ENCODE measurements around the gene BRME1.

Gene BRME1

GRCh38 chr19:13840305-13841085, 65.4 kb downstream of the BRME1 start:
- Histone ChIP-seq H3K4me1 (ENCODE audit: control insufficient read depth in 1 of 2, insufficient read depth in 1 of 2, low read depth in 1 of 2, low read length in 1 of 2) (peaks cover 81 to 82% of the 10 kb centered on the region in 2 experiments), H3K36me3 (peaks cover 11% of the 10 kb centered on the region), H3K27ac (peak overlapping the region; percentile 99), H3K4me3 (ENCODE audit: low read depth in 1 of 2, low read length in 1 of 2) (peak overlapping the region; percentile 82 to 84), H3K27me3 (no peaks in the 10 kb centered on the region), H3K9me3 (no peaks in the 10 kb centered on the region)
- TF ChIP-seq, protein P1, sequence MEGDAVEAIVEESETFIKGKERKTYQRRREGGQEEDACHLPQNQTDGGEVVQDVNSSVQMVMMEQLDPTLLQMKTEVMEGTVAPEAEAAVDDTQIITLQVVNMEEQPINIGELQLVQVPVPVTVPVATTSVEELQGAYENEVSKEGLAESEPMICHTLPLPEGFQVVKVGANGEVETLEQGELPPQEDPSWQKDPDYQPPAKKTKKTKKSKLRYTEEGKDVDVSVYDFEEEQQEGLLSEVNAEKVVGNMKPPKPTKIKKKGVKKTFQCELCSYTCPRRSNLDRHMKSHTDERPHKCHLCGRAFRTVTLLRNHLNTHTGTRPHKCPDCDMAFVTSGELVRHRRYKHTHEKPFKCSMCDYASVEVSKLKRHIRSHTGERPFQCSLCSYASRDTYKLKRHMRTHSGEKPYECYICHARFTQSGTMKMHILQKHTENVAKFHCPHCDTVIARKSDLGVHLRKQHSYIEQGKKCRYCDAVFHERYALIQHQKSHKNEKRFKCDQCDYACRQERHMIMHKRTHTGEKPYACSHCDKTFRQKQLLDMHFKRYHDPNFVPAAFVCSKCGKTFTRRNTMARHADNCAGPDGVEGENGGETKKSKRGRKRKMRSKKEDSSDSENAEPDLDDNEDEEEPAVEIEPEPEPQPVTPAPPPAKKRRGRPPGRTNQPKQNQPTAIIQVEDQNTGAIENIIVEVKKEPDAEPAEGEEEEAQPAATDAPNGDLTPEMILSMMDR (IDR thresholded peaks at IDR 0.05) = no peak

DNA sequence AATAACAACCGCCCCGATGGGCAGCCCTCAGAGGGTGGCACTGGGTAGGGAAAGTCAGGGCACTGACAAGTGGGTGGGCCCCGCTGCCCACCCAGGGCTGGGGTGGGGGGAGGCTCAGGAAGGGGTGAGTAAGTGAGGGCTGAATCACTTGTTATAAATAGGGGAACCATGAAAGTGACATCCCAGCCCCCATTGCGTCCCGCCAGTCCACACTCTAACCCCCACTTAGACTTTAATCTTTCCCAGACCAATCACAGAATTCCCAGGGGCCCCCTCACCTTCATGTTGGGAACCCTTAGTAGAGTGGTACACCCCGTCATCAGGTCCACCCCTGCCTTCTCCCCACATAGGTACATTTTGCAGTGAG, 66.0 kb downstream of the BRME1 start:
- Histone ChIP-seq H3K9me3 (no peaks in the 10 kb centered on the region), H3K27me3 (no peaks in the 10 kb centered on the region), H3K4me3 (ENCODE audit: low read depth in 1 of 2, low read length in 1 of 2) (peak overlapping the region; percentile 82 to 84), H3K27ac (peak overlapping the region; percentile 99), H3K4me1 (ENCODE audit: control insufficient read depth in 1 of 2, insufficient read depth in 1 of 2, low read depth in 1 of 2, low read length in 1 of 2) (peaks cover 83 to 84% of the 10 kb centered on the region in 2 experiments), H3K36me3 (peaks cover 15% of the 10 kb centered on the region)
- TF ChIP-seq, protein P1 (IDR thresholded peaks at IDR 0.05) = no peak

- no peaks in the 10 kb centered on the region for H3K9me3 ChIP-seq
- H3K4me1 ChIP-seq (ENCODE audit: control insufficient read depth in 1 of 2, insufficient read depth in 1 of 2, low read depth in 1 of 2, low read length in 1 of 2) = peaks cover 83 to 84% of the 10 kb centered on the region in 2 experiments
- TF ChIP-seq, protein P1 (IDR thresholded peaks at IDR 0.05) = no peak
- peak overlapping the region; percentile 99 for H3K27ac ChIP-seq
- H3K4me3 ChIP-seq (ENCODE audit: low read depth in 1 of 2, low read length in 1 of 2) = peak overlapping the region; percentile 82 to 84
- no peaks in the 10 kb centered on the region for H3K27me3 ChIP-seq
- H3K36me3 ChIP-seq = peaks cover 21% of the 10 kb centered on the region
Observed at GRCh38 chr19:13839130-13839937, 66.6 kb downstream of the BRME1 start.

GRCh38 chr19:13838435-13839129, 67.3 kb downstream of the BRME1 start:
- TF ChIP-seq, protein P1 (IDR thresholded peaks at IDR 0.05) = peak; percentile 41
- peaks cover 83 to 84% of the 10 kb centered on the region in 2 experiments for H3K4me1 ChIP-seq (ENCODE audit: control insufficient read depth in 1 of 2, insufficient read depth in 1 of 2, low read depth in 1 of 2, low read length in 1 of 2)

More at GRCh38 chr19:13838435-13839129, 67.3 kb downstream of the BRME1 start:
- peak overlapping the region; percentile 99 for H3K27ac ChIP-seq
- H3K4me3 ChIP-seq (ENCODE audit: low read depth in 1 of 2, low read length in 1 of 2) = peak overlapping the region; percentile 82 to 84
- H3K36me3 ChIP-seq = peaks cover 28% of the 10 kb centered on the region
- H3K9me3 ChIP-seq = no peaks in the 10 kb centered on the region
- H3K27me3 ChIP-seq = no peaks in the 10 kb centered on the region

All from neutrophil (primary cell).